Measurements from ENCODE around the gene UPK1A.
"Not testable (repeated sequence)": the region's sequence is repeated elsewhere in the genome, so short reads cannot be mapped to it uniquely, and the experiment has no call there.

UPK1A gene

GRCh38 chr19:35717665-35718344, 51.5 kb downstream of the UPK1A start, which contains the start of gene KMT2B:
TSS of gene KMT2B (plus strand) at chr19:35718003. CDS start at chr19:35718019, 16 bp downstream.
- no peak for DNase-seq (ENCODE audit: low read depth, low spot score)
- Histone ChIP-seq H3K4me1 (ENCODE audit: control insufficient read depth, insufficient read depth, low read length) (peaks cover 8% of the 10 kb centered on the region), H3K27me3 (ENCODE audit: control insufficient read depth, insufficient read depth, low read length) (no peaks in the 10 kb centered on the region), H3K4me3 (ENCODE audit: low read length) (peak within 1 kb of the TSS; percentile 89), H3K9me3 (ENCODE audit: control insufficient read depth, insufficient read depth, low read length) (no peaks in the 10 kb centered on the region), H3K27ac (ENCODE audit: low read length) (no peak within 1 kb of the TSS), H3K36me3 (ENCODE audit: control insufficient read depth, insufficient read depth, low read length) (peaks cover 19% of the 10 kb centered on the region)
- WGBS (ENCODE audit: insufficient coverage, insufficient read length), result no CpG with 5 or more reads among the region's 109 CpGs

GRCh38 chr19:35718345-35719041, 52.2 kb downstream of the UPK1A start:
- Histone ChIP-seq H3K27ac (ENCODE audit: low read length) (no peak overlapping the region), H3K36me3 (ENCODE audit: control insufficient read depth, insufficient read depth, low read length) (peaks cover 26% of the 10 kb centered on the region), H3K4me3 (ENCODE audit: low read length) (peak overlapping the region; percentile 89), H3K9me3 (ENCODE audit: control insufficient read depth, insufficient read depth, low read length) (no peaks in the 10 kb centered on the region), H3K4me1 (ENCODE audit: control insufficient read depth, insufficient read depth, low read length) (peaks cover 8% of the 10 kb centered on the region), H3K27me3 (ENCODE audit: control insufficient read depth, insufficient read depth, low read length) (no peaks in the 10 kb centered on the region)
- no CpG with 5 or more reads among the region's 42 CpGs for WGBS (ENCODE audit: insufficient coverage, insufficient read length)
- DNase-seq (ENCODE audit: low read depth, low spot score), result no peak

- H3K4me3 ChIP-seq (ENCODE audit: low read length), result no peak overlapping the region
- H3K9me3 ChIP-seq (ENCODE audit: control insufficient read depth, insufficient read depth, low read length), result no peaks in the 10 kb centered on the region
- no peak overlapping the region for H3K27ac ChIP-seq (ENCODE audit: low read length)
- WGBS (ENCODE audit: insufficient coverage, insufficient read length), result no CpG with 5 or more reads among the region's 32 CpGs
- peaks cover 36% of the 10 kb centered on the region for H3K36me3 ChIP-seq (ENCODE audit: control insufficient read depth, insufficient read depth, low read length)
- peaks cover 6% of the 10 kb centered on the region for H3K4me1 ChIP-seq (ENCODE audit: control insufficient read depth, insufficient read depth, low read length)
- H3K27me3 ChIP-seq (ENCODE audit: control insufficient read depth, insufficient read depth, low read length), result no peaks in the 10 kb centered on the region
- DNase-seq (ENCODE audit: low read depth, low spot score), result no peak
Observed at GRCh38 chr19:35719402-35720162, 53.3 kb downstream of the UPK1A start.

GRCh38 chr19:35720163-35720524, 53.8 kb downstream of the UPK1A start:
- WGBS (ENCODE audit: insufficient coverage, insufficient read length), result no CpG with 5 or more reads among the region's 9 CpGs

GRCh38 chr19:35720648-35721047, 54.3 kb downstream of the UPK1A start:
- no peaks in the 10 kb centered on the region for H3K27me3 ChIP-seq (ENCODE audit: control insufficient read depth, insufficient read depth, low read length)
- no peaks in the 10 kb centered on the region for H3K9me3 ChIP-seq (ENCODE audit: control insufficient read depth, insufficient read depth, low read length)
- DNase-seq (ENCODE audit: low read depth, low spot score), result no peak
- no peak overlapping the region for H3K27ac ChIP-seq (ENCODE audit: low read length)
- H3K4me3 ChIP-seq (ENCODE audit: low read length), result no peak overlapping the region
- peaks cover 2% of the 10 kb centered on the region for H3K4me1 ChIP-seq (ENCODE audit: control insufficient read depth, insufficient read depth, low read length)
- no CpG with 5 or more reads among the region's 17 CpGs for WGBS (ENCODE audit: insufficient coverage, insufficient read length)
- peaks cover 46% of the 10 kb centered on the region for H3K36me3 ChIP-seq (ENCODE audit: control insufficient read depth, insufficient read depth, low read length)

More at GRCh38 chr19:35720163-35720524, 53.8 kb downstream of the UPK1A start:
- DNase-seq (ENCODE audit: low read depth, low spot score), result no peak
- no peaks in the 10 kb centered on the region for H3K27me3 ChIP-seq (ENCODE audit: control insufficient read depth, insufficient read depth, low read length)
- peaks cover 6% of the 10 kb centered on the region for H3K4me1 ChIP-seq (ENCODE audit: control insufficient read depth, insufficient read depth, low read length)
- peaks cover 41% of the 10 kb centered on the region for H3K36me3 ChIP-seq (ENCODE audit: control insufficient read depth, insufficient read depth, low read length)
- H3K4me3 ChIP-seq (ENCODE audit: low read length), result no peak overlapping the region
- H3K9me3 ChIP-seq (ENCODE audit: control insufficient read depth, insufficient read depth, low read length), result no peaks in the 10 kb centered on the region
- no peak overlapping the region for H3K27ac ChIP-seq (ENCODE audit: low read length)

GRCh38 chr19:35721374-35721773, 55.1 kb downstream of the UPK1A start:
- no peaks in the 10 kb centered on the region; the same call in 1 of the 2 replicates for H3K4me1 ChIP-seq (ENCODE audit: control insufficient read depth, insufficient read depth, low read length)
- H3K27ac ChIP-seq (ENCODE audit: low read length), result no peak overlapping the region
- H3K36me3 ChIP-seq (ENCODE audit: control insufficient read depth, insufficient read depth, low read length), result peaks cover 50% of the 10 kb centered on the region
- H3K9me3 ChIP-seq (ENCODE audit: control insufficient read depth, insufficient read depth, low read length), result no peaks in the 10 kb centered on the region
- H3K4me3 ChIP-seq (ENCODE audit: low read length), result no peak overlapping the region
- H3K27me3 ChIP-seq (ENCODE audit: control insufficient read depth, insufficient read depth, low read length), result no peaks in the 10 kb centered on the region
- WGBS (ENCODE audit: insufficient coverage, insufficient read length), result no CpG with 5 or more reads among the region's 16 CpGs
- no peak for DNase-seq (ENCODE audit: low read depth, low spot score)

GRCh38 chr19:35722461-35722860, 56.1 kb downstream of the UPK1A start:
- Histone ChIP-seq H3K27ac (ENCODE audit: low read length) (no peak overlapping the region), H3K9me3 (ENCODE audit: control insufficient read depth, insufficient read depth, low read length) (no peaks in the 10 kb centered on the region), H3K4me3 (ENCODE audit: low read length) (no peak overlapping the region), H3K36me3 (ENCODE audit: control insufficient read depth, insufficient read depth, low read length) (peaks cover 54% of the 10 kb centered on the region), H3K27me3 (ENCODE audit: control insufficient read depth, insufficient read depth, low read length) (no peaks in the 10 kb centered on the region), H3K4me1 (ENCODE audit: control insufficient read depth, insufficient read depth, low read length) (no peaks in the 10 kb centered on the region; the same call in 1 of the 2 replicates)
- DNase-seq (ENCODE audit: low read depth, low spot score), result no peak
- no CpG with 5 or more reads among the region's 14 CpGs for WGBS (ENCODE audit: insufficient coverage, insufficient read length)

GRCh38 chr19:35722897-35723296, 56.6 kb downstream of the UPK1A start:
- no peak overlapping the region for H3K4me3 ChIP-seq (ENCODE audit: low read length)
- H3K36me3 ChIP-seq (ENCODE audit: control insufficient read depth, insufficient read depth, low read length), result peaks cover 56% of the 10 kb centered on the region
- no CpG with 5 or more reads among the region's 16 CpGs for WGBS (ENCODE audit: insufficient coverage, insufficient read length)
- no peak overlapping the region for H3K27ac ChIP-seq (ENCODE audit: low read length)
- no peak for DNase-seq (ENCODE audit: low read depth, low spot score)
- no peaks in the 10 kb centered on the region; the same call in 1 of the 2 replicates for H3K4me1 ChIP-seq (ENCODE audit: control insufficient read depth, insufficient read depth, low read length)
- H3K9me3 ChIP-seq (ENCODE audit: control insufficient read depth, insufficient read depth, low read length), result no peaks in the 10 kb centered on the region
- H3K27me3 ChIP-seq (ENCODE audit: control insufficient read depth, insufficient read depth, low read length), result no peaks in the 10 kb centered on the region

- no peak overlapping the region for H3K4me3 ChIP-seq (ENCODE audit: low read length)
- no peak overlapping the region for H3K27ac ChIP-seq (ENCODE audit: low read length)
- WGBS (ENCODE audit: insufficient coverage, insufficient read length), result no CpG with 5 or more reads among the region's 24 CpGs
- no peaks in the 10 kb centered on the region for H3K9me3 ChIP-seq (ENCODE audit: control insufficient read depth, insufficient read depth, low read length)
- H3K27me3 ChIP-seq (ENCODE audit: control insufficient read depth, insufficient read depth, low read length), result no peaks in the 10 kb centered on the region
- no peaks in the 10 kb centered on the region for H3K4me1 ChIP-seq (ENCODE audit: control insufficient read depth, insufficient read depth, low read length)
- DNase-seq (ENCODE audit: low read depth, low spot score), result no peak
- H3K36me3 ChIP-seq (ENCODE audit: control insufficient read depth, insufficient read depth, low read length), result peaks cover 56% of the 10 kb centered on the region
Observed at GRCh38 chr19:35723671-35724070, 57.4 kb downstream of the UPK1A start.

- H3K27me3 ChIP-seq (ENCODE audit: control insufficient read depth, insufficient read depth, low read length); H3K27ac ChIP-seq (ENCODE audit: low read length); DNase-seq (ENCODE audit: low read depth, low spot score); H3K4me3 ChIP-seq (ENCODE audit: low read length); H3K9me3 ChIP-seq (ENCODE audit: control insufficient read depth, insufficient read depth, low read length); H3K4me1 ChIP-seq (ENCODE audit: control insufficient read depth, insufficient read depth, low read length): not testable (repeated sequence)
- H3K36me3 ChIP-seq (ENCODE audit: control insufficient read depth, insufficient read depth, low read length), result peaks cover 61% of the 10 kb centered on the region
- no CpG with 5 or more reads among the region's 7 CpGs for WGBS (ENCODE audit: insufficient coverage, insufficient read length)
Observed at GRCh38 chr19:35724132-35724531, 57.8 kb downstream of the UPK1A start.

All from iPS DF 6.9 (cell line).